Activated CD8-positive, alpha-beta memory T cell treated with anti-CD3 and anti-CD28 coated beads for 24 hours (primary cell): ENCODE data around the gene GPC6.

ENCODE experiments used
- DNase-seq: peaks from one replicate; pipeline ENCODE4 v3.0.0-alpha.2; 2020

The GPC6 gene

DNA sequence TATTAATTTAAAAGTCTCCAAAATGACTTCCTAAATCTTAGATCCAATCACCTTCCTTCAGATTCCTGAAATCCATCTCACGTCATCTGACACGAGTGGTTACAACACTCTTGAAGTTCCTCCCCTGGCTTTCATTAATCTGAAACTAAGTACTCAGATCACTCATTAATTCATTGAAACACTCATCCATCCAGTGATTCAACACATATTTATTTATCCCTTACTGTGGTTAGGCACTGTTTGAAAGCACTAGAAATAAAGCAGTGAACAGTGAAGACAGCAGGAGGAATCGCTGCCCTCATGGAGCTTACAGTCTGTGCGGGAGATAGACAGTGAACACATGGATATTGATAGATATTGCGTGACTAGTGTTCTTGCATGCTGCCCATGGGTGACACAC, 780.5 kb downstream of the GPC6 start:
- no peak for DNase-seq

DNA sequence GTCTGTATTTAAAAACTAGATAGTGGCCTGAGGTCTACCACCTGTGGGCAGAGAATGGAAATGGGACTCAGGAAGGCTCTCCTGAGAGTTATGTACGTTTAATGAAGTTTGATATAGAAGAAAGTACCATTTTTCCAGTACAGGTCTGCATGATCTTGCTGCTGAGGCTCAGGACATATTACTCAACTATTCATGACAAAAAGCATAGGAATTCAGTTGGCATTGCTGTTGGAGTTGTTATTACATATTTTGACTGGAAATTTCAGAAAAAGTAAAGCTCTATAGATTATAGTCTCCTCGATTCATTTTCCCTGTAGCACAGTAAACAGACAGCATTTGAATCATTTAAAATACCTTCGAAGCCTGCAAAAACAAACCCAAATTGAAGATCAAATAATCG, 783.1 kb downstream of the GPC6 start:
- no peak for DNase-seq

DNA sequence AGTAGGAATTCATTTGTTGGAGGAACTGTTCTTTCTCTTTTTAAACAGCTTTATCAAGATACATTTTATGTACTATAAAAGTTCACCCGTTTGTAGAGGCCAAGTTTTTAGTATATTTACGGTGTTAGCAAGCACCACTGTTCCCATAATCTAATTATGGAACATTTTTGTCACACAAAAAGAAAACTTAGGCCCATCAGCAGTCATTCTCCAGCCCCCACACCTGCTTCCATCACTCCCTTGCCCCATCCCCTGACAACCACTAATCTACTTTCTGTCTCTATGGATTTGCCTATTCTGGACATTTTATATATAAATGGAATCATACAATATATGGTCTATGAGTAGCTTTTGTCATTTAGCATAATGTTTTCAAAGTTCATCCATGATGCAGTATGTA, 787.9 kb downstream of the GPC6 start:
- no peak for DNase-seq

DNA sequence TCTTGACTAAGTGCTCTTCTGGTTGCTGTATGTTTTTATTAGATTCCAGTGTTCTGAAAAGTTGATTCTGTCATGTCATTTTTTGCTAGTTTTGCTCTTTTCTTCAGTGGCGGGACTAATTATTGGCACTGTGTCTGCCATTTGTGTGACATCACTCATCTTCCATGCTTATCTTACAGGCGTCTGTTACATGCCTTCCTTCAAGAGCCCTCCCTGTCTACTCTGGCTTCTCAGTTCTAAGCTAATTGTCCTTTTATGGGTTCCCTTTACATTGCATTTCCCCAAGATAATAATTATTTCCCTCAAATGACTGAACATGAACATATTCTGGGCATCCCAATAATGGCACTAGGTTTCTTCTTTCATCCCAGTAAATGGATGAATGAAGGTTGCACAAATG, 793.8 kb downstream of the GPC6 start:
- no peak for DNase-seq

DNA sequence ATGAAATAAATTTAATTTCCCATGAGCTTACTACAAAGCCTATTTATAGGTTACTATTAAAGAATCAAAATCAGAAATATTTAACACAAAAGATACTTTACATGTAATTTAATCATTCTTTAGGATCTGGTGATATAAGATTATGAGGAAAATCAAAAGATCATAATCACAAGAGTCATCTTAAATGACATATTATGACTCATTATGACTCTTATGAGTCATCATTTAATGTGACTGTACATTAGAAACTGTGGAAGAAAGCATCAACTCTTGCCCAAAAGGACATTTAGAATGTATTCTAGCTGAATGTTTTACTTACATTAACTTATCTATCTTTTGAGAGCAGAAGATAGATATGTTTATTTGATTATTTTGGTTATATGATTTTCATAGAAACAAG, 794.2 kb downstream of the GPC6 start:
- DNase-seq: no peak

DNA sequence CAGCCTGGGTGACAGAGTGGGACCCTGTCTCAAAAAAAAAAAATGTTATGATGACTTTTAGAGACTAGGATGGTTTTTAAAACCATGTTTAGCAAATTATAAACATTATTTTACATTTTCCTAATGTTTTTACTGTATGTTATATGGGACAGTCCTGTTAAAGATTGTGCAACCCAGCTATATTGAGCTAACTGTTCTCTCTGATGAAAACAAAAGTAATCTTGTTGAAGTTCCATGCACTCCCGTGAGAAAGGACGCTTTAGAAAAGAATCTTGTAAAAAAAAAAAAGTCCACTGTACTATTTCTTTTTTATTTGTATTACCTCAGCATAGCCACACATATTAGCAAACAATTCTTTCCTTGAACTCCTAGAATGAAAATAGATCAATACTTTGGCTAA, 801.6 kb downstream of the GPC6 start:
- DNase-seq: no peak

DNA sequence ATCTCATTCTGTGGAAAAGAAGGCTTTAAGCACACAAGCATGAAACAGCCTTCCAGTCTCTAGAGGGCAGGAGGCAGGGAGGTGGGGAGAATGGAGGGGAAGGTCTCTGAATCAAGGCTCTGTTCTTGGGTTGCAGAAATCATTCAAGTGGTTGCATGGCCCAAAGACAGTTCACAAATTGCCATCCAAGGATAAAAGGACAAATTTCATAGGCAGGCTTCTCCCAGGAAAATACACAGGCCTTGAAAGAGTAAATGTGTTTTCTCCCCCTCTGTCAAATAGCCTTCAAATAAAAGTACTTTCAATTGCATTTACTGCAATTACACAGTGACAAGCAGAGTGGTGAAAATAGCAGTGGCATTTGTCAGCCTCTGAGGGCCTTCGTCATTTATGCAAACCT, 802.0 kb downstream of the GPC6 start:
- no peak for DNase-seq

DNA sequence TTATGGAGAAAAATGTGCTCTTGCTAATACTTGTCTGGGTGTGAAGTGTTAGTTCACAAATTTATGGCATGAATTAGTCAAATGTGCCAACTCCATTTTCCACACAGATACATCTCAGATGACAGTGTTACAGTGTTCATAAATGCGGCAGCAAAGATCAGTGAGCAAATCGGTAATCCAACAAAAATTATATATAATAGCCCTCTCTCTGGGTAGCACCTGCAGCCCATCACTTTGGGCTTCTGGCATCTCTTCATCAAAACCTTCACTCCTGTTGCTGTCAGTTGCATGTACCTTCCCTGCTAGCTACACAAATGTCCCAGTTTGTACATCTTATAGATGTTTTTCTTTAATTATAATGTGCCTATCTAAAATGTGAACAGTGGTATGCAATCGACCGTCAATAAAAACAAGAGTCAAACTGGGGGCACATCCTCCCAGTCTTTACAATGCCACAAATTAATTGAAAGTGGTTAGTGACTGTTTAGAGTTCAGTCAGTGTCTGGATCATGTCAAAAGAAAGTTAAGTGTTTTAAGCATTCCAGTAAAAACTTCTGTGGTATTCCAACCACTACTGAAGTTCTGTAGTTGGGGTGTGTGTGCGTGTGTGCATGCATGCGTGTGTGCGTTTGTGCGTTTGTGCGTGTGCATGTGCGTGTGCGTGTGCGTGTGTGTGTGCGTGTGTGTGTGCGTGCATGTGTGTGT, 804.0 kb downstream of the GPC6 start:
- DNase-seq: no peak

DNA sequence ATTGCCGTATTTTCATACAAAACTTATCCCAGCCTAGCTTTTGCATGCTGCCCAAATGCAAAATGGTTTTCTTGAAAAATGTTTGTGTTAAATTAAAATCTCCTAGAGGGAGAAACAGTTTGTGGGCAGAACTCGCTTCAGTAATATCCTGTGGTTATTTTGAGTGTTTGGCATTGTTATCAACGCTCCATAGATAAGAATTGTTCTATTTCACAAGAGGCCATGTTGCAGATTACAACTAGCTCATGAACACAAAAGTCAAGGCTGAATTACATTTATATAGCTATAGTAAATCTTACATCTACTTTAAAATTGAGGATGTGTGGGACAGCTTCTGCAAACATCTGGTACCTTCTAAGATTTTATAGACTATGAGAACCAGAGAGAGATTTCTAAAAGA, 805.0 kb downstream of the GPC6 start:
- no peak for DNase-seq

DNA sequence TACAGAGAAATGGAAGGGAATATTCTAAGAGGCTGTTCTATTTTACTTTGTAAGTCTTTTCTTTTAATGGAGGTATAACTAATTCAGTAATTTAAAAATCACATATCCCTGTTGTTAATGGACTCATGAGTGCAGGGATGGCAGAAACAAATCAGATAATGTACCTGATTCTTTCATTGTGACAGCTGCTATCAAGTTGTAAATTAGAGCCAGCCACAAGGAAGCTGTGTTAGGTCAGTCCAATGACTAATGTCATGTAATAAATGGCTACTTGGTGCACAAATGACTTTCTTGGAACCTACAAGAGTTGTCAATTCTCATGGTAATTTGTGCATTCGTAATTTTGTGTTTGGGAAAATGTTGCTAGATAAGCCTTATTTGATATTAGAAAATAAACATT, 806.5 kb downstream of the GPC6 start:
- DNase-seq: no peak

DNA sequence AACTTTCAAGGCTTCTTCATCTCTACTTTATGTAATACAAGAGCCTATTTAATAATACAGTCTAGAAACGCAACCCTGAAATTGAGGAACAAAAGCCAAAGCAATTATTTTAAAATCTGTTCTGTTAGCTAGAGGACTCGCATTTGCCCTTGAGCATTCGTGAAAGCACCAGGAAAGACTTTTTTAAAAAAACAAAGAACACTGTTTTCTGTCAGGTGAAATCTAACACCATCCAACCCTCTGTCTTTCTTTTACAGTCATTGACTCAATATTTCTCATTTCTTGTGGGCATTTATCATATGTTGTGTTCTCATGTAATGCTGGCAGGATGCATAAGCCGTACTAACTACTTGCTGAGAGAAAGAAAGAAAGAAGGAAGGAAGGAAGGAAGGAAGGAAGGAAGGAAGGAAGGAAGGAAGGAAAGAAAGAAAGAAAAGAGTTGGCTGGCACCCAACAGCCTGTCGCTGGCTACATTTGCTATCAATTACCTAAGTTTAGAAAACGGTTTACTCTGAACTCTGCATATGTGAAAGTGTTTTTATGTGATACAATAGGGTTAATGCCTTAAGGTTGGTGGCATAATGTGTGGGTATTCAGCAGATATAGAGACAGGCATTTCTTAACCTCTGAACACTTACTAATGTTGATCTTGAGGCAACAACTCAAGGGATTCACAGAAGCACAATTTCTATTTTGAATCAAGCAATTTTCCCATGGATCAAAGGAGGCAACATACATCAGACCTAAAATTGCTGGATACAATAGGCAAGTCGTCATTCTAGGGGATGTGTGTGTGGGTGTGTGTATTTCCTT, 807.4 kb downstream of the GPC6 start:
- DNase-seq: no peak

DNA sequence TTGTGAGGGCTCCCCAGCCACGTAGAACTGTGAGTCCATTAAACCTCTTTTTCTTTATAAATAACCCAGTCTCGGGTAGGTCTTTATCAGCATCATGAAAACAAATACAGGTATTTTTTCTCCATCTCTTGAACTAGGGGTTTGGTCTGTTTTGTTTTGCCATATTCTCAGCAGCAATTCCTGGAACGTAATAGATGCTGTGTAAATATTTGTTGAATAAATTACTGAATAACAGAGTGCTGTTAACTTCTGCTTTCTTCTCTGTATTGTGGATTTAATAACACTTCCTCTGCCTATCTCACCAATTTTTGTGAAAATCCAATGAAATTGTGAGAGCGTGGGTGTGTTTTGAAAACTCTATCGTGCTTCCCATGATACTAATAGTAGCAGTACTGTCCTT, 823.4 kb downstream of the GPC6 start:
- no peak for DNase-seq

DNA sequence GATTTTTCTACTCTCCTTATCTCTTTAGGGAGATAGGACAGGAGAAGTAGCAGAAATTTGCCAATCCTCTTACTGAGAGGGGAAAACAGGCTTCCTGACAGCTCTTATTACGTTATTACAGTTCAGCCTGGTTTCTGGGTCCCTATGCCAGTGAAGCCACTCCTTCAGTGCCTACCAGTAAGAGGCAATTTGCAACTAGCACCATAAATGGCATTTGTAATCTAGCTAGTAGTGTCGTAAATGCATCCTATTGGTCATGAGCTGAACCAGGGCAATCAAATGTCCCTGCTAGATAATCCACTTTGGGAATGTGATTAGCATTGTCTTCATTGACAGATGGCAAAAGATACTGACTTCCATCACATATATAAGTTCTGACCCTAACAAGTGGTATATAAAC, 824.1 kb downstream of the GPC6 start:
- DNase-seq: no peak

DNA sequence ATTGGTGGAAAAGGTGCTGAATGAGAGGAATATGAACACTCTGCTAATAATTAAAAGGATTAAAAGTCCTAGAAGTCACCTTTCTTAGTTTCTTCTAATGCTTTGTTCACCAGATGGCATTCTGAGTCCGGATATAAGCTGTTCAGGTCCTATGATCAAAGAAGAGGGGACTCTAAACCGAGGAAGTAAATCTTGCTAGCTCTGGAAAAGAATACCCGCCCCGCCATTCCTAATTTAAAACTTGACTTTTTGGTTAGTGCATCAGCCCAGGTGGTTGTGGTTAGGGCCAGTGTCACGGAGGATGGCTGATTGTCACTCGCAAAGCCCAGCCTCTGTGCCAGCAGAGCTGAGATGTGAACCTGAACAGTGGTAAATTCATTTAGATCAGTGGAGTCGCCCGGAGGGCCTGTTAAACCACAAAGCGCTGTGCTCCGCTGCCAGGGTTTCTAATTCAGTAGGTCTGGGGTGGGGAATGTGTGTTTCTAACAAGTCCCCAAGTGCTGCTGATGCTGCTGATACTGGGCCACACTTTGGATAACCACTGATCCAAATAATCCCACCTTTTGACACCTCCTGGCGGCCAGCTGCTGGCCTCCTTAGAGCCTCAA, 827.5 kb downstream of the GPC6 start:
- no peak for DNase-seq

DNA sequence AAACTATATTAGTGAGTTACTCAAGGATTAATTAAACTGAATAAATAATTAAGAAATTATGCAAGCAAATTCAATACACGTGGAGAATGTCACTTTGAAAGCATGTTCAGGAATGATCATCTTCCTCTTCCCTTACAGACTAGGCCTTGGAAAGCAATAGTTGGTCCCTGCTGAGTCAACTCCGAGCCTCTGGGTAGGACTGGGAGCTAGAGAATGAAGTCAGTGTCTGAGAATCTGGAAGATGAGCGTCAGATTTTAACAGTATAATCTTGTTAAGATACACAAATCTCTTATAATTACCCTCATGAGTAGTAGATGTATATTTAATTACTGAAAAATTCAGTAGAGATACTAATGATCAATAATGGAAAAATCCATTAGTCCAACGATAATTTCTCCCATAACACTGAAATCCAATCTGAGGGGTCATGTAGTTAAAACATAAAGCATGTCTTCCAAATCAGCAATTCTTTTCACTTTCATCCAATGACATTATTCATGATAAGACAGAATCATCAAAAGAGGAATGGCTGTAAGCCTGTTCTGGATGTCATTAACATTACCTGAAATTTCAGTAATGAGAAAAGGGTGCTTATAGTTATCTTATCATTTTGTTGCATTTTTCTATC, 829.9 kb downstream of the GPC6 start:
- DNase-seq: no peak

DNA sequence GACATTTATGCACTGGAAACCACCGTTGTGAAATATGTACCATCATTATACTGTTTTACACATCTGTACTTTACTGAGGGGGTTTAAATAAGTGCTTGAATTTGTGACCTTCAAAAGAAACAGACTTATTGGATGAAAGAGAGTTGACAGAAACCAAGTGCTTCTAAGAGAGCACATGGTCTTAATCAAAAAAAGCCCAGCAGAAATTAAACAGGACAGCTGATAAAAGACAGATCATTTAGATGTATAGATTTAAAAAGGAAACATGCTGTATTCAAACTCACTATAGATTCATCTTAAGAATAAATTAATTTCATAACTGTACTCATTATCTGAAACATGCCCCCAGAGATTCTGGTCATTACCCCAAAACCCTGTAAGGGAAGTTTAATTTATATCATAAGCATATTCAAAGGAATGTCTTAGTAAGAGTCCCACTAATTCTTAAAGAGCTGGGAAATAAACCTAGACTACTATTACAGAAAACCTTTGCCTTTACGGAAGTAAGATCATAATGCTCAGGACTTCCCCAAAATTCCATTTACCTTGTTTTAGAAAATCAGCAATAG, 831.1 kb downstream of the GPC6 start:
- DNase-seq: no peak

DNA sequence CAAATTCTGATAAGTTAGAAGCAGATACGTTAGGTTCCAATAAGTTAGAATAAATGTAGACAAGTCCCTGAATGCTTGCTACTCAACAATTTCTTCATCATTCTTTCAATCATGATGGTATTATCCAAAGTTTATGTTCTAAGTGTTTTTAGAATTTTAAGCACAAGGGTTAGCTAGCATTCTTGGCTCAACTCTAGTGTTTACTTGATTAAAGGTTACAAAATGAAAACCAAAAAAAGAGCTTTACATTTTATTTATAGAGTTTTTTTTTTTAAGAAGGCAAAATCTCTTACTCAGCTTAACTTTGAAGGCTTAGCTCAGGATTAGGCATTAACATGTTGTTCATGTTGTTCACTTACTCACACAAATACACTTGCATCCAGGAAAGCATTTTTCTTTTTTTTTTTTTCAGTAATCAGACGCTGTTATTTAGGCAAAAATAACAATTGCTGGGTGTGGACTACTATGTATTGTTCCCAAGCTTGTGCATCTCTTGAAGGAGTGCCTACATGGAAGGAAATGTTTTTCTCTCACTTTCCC, 832.3 kb downstream of the GPC6 start:
- no peak for DNase-seq

DNA sequence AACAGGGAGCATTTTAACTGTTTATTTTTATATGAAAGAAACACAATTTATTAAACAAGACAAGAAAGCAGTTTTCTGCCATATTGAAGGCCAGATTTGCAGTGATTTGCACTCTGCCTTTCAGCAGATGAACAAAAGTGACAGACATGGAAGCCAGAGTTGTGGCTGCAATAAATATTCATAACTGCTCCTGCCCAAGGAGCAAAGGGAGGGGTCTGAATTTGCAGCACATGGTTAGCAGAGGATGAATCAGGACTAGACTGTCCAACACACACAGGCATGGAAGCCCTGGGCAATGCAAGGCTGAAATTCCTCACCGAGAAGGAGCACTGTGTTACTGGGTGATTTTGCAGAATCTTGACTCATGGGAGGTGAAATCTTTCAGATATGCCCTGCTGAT, 834.7 kb downstream of the GPC6 start:
- no peak for DNase-seq

DNA sequence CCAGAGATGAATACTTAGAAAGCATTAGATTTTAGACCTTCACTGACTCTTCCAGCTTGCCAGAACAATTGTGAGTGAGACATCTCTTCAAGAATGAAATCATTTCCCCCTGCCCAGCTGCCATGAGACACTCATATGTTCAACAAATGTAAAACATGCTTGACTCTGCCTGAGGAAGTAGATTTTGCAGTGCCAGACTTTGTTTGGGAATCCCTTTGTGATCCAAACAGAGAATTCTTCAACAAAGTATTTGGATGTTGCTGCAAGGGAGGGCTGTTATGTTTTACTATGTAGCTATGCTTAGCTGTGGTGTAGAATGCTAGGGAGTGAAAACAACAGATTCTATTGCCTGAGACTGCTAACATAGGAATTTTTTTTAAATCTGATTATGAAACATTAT, 836.5 kb downstream of the GPC6 start:
- no peak for DNase-seq

DNA sequence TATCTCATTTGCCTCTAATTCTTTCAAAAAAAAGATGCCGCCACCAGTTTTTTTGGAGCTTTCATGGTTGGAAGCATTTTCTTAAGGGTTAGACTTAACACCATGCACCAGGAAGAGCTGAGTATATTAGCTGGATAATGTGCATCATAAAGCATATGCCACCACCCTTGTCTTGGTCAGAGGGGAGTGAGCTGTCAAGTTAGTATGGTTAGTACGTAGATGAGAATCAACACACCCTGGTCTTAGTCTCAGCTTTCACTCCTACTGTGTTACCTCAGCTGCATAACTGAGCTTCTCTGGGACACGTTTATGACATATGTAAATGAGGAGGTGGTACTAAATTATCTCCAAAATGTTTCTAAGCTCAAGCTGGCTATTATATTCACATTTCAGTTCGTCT, 837.2 kb downstream of the GPC6 start:
- DNase-seq: no peak

DNA sequence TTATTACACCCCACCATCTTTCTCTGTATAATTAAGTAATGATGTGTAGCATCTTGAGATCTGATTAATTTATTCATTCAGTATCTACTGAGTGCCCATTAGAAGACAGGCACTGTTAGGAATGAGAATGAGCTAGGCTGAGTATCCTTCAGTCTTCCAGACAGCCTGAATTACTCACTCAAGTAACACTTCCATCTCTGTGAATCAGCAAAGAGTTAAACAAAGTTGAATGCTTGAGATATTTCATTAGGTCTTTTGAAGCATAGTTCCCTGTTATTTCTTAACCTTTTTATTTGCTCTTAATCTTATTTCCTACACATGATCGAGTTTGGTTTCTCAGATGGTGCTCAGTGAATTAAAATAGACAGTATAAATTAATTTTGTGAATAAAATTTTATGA, 839.1 kb downstream of the GPC6 start:
- no peak for DNase-seq

DNA sequence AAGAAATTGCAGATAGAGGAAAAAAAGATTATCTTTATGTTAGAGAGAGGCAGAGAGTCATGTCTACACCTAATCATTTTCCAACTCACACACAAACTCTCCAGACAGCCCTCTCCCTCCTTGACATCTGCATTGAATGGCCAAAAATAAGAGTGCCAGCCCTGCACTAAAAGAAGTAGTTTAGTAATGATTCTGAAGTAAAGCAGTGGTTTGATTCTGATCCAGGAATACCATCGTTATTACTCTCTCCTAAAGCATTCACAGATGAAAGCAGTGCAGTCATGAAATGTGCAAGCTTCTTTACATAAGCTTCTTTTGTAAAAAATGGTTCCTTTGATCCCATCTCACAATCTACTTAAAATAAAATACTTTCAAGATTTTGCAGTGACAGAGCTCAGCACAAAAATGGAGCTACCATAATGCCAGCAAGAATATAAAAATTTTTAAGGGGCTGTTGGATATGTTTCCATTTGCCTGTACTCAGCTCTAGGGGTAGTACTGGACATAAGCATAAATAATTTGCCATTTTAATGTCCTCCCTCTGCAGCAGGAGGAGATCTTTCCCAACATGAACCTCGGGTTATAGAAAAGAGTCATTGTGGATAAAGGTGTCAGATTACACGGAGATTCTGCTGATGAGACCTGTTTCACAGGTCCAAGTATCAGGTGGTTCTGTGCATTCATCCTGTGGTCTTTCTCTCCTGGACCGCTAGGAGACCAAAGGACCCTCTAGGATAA, 846.6 kb downstream of the GPC6 start:
- DNase-seq: no peak

DNA sequence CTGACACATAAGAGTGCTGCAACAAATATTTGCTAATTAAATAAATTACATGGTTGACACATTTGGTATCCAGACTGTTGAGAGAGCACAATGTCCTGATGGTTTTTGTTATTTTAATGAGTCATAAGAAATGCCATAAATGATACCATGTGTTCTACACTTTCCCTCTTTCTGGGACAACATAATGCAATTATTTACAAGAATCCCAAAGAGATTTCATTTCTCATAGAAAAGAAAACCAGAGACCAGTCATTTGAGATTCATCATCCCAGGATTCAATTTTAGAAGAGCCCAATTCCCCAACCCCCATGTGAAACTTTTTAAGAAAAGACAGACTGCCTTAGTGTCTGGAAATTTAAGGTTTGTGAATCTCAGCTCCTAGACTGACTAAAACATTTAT, 853.3 kb downstream of the GPC6 start:
- DNase-seq: no peak
